ENCODE data around the gene OSBP2. TPM values are rescaled to one million over a fixed set of nuclear protein-coding genes. Genes with fewer than 3 reads are reported as not detected.

Gene OSBP2
- total RNA-seq, 1 donor from 2014 or later, result 15.8 TPM

- TF ChIP-seq CTCF (IDR thresholded peaks at IDR 0.05; ENCODE audit: unreplicated experiment), result no peak
- peak; percentile 10 to 30 for DNase-seq (ENCODE audit: low spot score in 2 of 2, unreplicated experiment in 2 of 2)
- H3K4me3 Mint-ChIP-seq, result no peak overlapping the region
- no peak overlapping the region for H3K27ac Mint-ChIP-seq
- H3K27me3 Mint-ChIP-seq (ENCODE audit: low read depth), result no peaks in the 10 kb centered on the region
- H3K4me1 Mint-ChIP-seq, result peaks cover 2% of the 10 kb centered on the region
- no peaks in the 10 kb centered on the region for H3K9me3 Mint-ChIP-seq
- no peaks in the 10 kb centered on the region for H3K36me3 Mint-ChIP-seq
Measured at GRCh38 chr22:30871391-30872284, 177.0 kb downstream of the OSBP2 start.

DNA sequence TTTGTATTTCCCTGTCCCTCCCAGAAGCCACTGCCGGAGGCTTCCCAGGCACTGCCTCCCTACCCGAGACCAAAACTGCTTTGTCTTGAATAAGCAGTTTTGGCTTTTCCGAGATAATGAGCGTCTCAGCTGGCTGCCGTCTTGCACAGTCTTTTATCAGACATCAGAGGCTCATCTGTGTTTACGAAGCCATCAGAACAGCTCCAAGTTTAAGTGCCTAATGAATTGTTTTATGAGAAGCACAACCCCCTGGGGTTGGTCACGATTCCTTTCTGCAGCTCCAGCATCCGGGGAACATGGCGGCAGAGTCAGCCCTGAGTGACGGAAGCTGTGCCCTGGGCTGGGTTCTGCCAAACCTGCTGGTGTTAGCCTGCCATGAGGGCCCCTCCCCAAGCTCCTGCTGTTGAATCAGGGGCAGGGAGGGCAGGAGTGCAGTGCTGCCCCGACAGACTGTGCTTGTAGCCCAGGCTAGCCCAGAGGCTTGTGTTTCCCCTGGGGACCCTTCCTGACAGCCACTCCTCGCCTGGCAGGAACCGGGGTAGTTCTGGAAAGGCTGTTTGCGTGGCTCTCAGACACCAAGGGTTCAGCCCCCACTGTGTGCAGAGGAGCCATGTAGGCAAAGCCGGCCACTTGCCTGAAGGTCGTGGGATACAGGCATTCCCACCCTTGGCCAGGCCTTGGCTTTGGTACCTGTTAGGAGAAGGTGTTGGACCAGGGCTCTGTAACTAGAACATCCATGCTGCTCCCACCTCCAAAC is 177.8 kb downstream of the OSBP2 start:
- Mint-ChIP-seq H3K27ac (no peak overlapping the region), H3K4me1 (peaks cover 10% of the 10 kb centered on the region), H3K9me3 (no peaks in the 10 kb centered on the region), H3K4me3 (no peak overlapping the region), H3K36me3 (no peaks in the 10 kb centered on the region), H3K27me3 (ENCODE audit: low read depth) (no peaks in the 10 kb centered on the region)
- TF ChIP-seq CTCF (IDR thresholded peaks at IDR 0.05; ENCODE audit: unreplicated experiment), result no peak
- peak; percentile 12 to 29 for DNase-seq (ENCODE audit: low spot score in 2 of 2, unreplicated experiment in 2 of 2)

- Mint-ChIP-seq H3K9me3 (no peaks in the 10 kb centered on the region), H3K4me1 (peaks cover 16% of the 10 kb centered on the region), H3K4me3 (no peak overlapping the region), H3K36me3 (no peaks in the 10 kb centered on the region), H3K27ac (no peak overlapping the region), H3K27me3 (ENCODE audit: low read depth) (no peaks in the 10 kb centered on the region)
- TF ChIP-seq CTCF (IDR thresholded peaks at IDR 0.05; ENCODE audit: unreplicated experiment), result no peak
- DNase-seq (ENCODE audit: low spot score in 2 of 2, unreplicated experiment in 2 of 2), result no peak
Measured at GRCh38 chr22:30873086-30873650, 178.5 kb downstream of the OSBP2 start.

GRCh38 chr22:30873661-30874060 is 179.0 kb downstream of the OSBP2 start:
- H3K36me3 Mint-ChIP-seq, result no peaks in the 10 kb centered on the region
- no peak overlapping the region for H3K27ac Mint-ChIP-seq
- H3K27me3 Mint-ChIP-seq (ENCODE audit: low read depth), result no peaks in the 10 kb centered on the region
- H3K4me1 Mint-ChIP-seq, result peaks cover 21% of the 10 kb centered on the region
- H3K4me3 Mint-ChIP-seq, result no peak overlapping the region
- no peak for TF ChIP-seq CTCF (IDR thresholded peaks at IDR 0.05; ENCODE audit: unreplicated experiment)
- H3K9me3 Mint-ChIP-seq, result no peaks in the 10 kb centered on the region
- no peak for DNase-seq (ENCODE audit: low spot score in 2 of 2, unreplicated experiment in 2 of 2)

GRCh38 chr22:30874431-30875370 is 180.0 kb downstream of the OSBP2 start:
- no peaks in the 10 kb centered on the region for H3K9me3 Mint-ChIP-seq
- no peak overlapping the region for H3K4me3 Mint-ChIP-seq
- H3K36me3 Mint-ChIP-seq, result no peaks in the 10 kb centered on the region
- H3K27ac Mint-ChIP-seq, result no peak overlapping the region
- no peaks in the 10 kb centered on the region for H3K27me3 Mint-ChIP-seq (ENCODE audit: low read depth)
- DNase-seq (ENCODE audit: low spot score in 2 of 2, unreplicated experiment in 2 of 2), result peak in 1 of 2 experiments; percentile 12
- peaks cover 30% of the 10 kb centered on the region for H3K4me1 Mint-ChIP-seq
- TF ChIP-seq CTCF (IDR thresholded peaks at IDR 0.05; ENCODE audit: unreplicated experiment), result no peak
